OCI-LY1 (cell line): ENCODE measurements around the gene CDKAL1.

Experiments used
- H2AFZ ChIP-seq: fragments of 200-600 bp; sonication (generic), shearing (Covaris generic); 2 replicates; pipeline ENCODE4 v1.6.0; 2014; ENCODE audit warnings: antibody characterized with exemption, mild to moderate bottlenecking, low read length
- H3F3A ChIP-seq: fragments of 200-600 bp; sonication (generic), shearing (Covaris generic); 2 replicates; pipeline ENCODE4 v1.6.0; 2014; ENCODE audit warnings: mild to moderate bottlenecking, antibody characterized with exemption, low read length, moderate library complexity; ENCODE audit not compliant: insufficient read depth
- H3K27ac ChIP-seq: fragments of 200-600 bp; sonication (generic); 2 replicates; pipeline ENCODE4 v1.5.1; 2014; ENCODE audit warnings: low read length, mixed run types, mild to moderate bottlenecking, low read depth; ENCODE audit not compliant: poor library complexity, severe bottlenecking
- H3K27me3 ChIP-seq: fragments of 200-600 bp; sonication (generic); 2 replicates; pipeline ENCODE4 v1.6.0; 2014; ENCODE audit warnings: antibody characterized with exemption, mild to moderate bottlenecking, low read length, moderate library complexity; ENCODE audit not compliant: insufficient read depth
- H3K36me3 ChIP-seq: fragments of 200-600 bp; sonication (generic); 2 replicates; pipeline ENCODE4 v1.6.1; 2014; ENCODE audit warnings: mild to moderate bottlenecking, antibody characterized with exemption, low read length, moderate library complexity, mixed read lengths; ENCODE audit not compliant: insufficient read depth
- H3K4me1 ChIP-seq: fragments of 200-600 bp; sonication (generic); 2 replicates; pipeline ENCODE4 v1.5.1; 2014; ENCODE audit warnings: mild to moderate bottlenecking, low read length, moderate library complexity; ENCODE audit not compliant: insufficient read depth, severe bottlenecking
- H3K4me2 ChIP-seq: fragments of 200-600 bp; sonication (generic), shearing (Covaris generic); 2 replicates; pipeline ENCODE4 v1.6.1; 2014; ENCODE audit warnings: low read length
- H3K4me3 ChIP-seq: fragments of 200-600 bp; sonication (generic); 2 replicates; pipeline ENCODE4 v1.5.1; 2014; ENCODE audit warnings: low read length, low read depth, mild to moderate bottlenecking, mixed read lengths; ENCODE audit not compliant: poor library complexity, severe bottlenecking
- H3K79me2 ChIP-seq: fragments of 200-600 bp; shearing (Covaris generic); 2 replicates; pipeline ENCODE4 v1.6.1; 2016; ENCODE audit warnings: mixed run types, low read length, mixed read lengths; ENCODE audit not compliant: insufficient read depth
- H3K9ac ChIP-seq: fragments of 200-600 bp; sonication (generic), shearing (Covaris generic); 2 replicates; pipeline ENCODE4 v1.6.1; 2014; ENCODE audit warnings: mild to moderate bottlenecking, low read length, mixed read lengths
- H3K9me2 ChIP-seq: fragments of 200-600 bp; sonication (generic), shearing (Covaris generic); 2 replicates; pipeline ENCODE4 v1.6.1; 2014; ENCODE audit warnings: low read depth, mild to moderate bottlenecking, low read length, mixed read lengths
- H3K9me3 ChIP-seq: fragments of 200-600 bp; shearing (Covaris generic); 2 replicates; pipeline ENCODE4 v1.6.1; 2014; ENCODE audit warnings: low read length, mixed read lengths
- H4K20me1 ChIP-seq: fragments of 200-600 bp; sonication (generic), shearing (Covaris generic); 2 replicates; pipeline ENCODE4 v1.6.0; 2016; ENCODE audit warnings: mild to moderate bottlenecking, low read length; ENCODE audit not compliant: insufficient read depth
- EZH2 ChIP-seq: fragments of 200-600 bp; sonication (generic), shearing (Covaris generic); IDR thresholded peaks from 2 replicates; pipeline ENCODE4 v1.8.0; 2017; ENCODE audit warnings: borderline replicate concordance, mixed run types, mild to moderate bottlenecking, antibody characterized with exemption, low read length, moderate library complexity, mixed read lengths
- TF ChIP-seq, protein P1 (sequence below): fragments of 200-600 bp; sonication (generic), shearing (Covaris generic); IDR thresholded peaks from 2 replicates; pipeline ENCODE4 v1.5.1; 2017; ENCODE audit warnings: mild to moderate bottlenecking, antibody characterized with exemption, low read length, moderate library complexity, mixed read lengths

Gene CDKAL1

DNA sequence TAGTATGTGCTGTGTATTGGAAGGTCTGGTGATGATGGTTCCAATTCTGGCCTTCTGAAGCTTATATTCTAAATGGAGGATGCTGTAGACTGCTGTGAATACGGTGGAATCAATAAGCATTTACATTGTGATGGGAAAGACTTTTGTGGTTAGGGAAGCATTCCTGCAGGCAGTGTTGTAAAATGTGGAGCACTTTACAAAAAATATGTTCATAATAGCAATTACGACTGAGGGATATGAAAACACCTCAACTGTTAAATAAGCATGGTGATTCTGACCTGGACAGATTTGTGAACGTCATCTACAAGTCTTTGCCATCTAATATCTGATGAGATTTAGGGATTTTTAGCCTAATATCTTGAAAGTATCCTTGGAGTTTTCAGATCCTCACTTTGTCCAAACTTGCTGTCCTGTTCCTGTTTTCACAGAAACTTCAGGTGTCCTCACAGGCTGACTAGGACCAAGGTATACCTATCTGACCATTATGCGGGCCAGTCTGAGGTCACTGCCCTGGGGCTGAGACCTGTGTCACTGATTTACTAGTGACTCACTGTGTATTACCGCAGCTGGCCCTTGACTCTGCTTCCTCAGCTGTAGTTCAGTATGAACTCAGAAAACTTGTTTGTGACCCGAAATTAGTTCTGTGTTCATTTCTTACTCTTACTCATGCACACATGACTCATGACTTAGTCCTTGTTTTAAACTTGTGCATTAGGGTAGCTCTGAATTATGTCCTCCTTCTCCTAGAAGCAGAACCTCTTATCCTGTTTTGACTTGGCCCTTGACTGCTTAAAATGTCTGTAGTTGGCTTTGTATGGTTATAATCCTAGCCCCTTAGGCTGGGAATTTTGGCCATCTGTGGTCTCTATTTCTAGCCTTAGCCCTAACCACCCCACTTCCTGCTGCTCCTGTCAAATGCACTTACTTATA is 343.0 kb downstream of the CDKAL1 start:
- Histone ChIP-seq H3K4me3 (no peak overlapping the region), H3K4me2 (no peak overlapping the region), H3K27me3 (no peaks in the 10 kb centered on the region), H3K27ac (no peak overlapping the region), H3K79me2 (no peaks in the 10 kb centered on the region), H3F3A (no peaks in the 10 kb centered on the region), H2AFZ (no peak overlapping the region), H3K4me1 (no peaks in the 10 kb centered on the region), H4K20me1 (no peaks in the 10 kb centered on the region), H3K9ac (no peak overlapping the region), H3K9me2 (no peaks in the 10 kb centered on the region), H3K9me3 (no peaks in the 10 kb centered on the region; the same call in 1 of the 2 replicates), H3K36me3 (no peaks in the 10 kb centered on the region)
- no peak for TF ChIP-seq EZH2
- TF ChIP-seq, protein P1, sequence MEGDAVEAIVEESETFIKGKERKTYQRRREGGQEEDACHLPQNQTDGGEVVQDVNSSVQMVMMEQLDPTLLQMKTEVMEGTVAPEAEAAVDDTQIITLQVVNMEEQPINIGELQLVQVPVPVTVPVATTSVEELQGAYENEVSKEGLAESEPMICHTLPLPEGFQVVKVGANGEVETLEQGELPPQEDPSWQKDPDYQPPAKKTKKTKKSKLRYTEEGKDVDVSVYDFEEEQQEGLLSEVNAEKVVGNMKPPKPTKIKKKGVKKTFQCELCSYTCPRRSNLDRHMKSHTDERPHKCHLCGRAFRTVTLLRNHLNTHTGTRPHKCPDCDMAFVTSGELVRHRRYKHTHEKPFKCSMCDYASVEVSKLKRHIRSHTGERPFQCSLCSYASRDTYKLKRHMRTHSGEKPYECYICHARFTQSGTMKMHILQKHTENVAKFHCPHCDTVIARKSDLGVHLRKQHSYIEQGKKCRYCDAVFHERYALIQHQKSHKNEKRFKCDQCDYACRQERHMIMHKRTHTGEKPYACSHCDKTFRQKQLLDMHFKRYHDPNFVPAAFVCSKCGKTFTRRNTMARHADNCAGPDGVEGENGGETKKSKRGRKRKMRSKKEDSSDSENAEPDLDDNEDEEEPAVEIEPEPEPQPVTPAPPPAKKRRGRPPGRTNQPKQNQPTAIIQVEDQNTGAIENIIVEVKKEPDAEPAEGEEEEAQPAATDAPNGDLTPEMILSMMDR: no peak

DNA sequence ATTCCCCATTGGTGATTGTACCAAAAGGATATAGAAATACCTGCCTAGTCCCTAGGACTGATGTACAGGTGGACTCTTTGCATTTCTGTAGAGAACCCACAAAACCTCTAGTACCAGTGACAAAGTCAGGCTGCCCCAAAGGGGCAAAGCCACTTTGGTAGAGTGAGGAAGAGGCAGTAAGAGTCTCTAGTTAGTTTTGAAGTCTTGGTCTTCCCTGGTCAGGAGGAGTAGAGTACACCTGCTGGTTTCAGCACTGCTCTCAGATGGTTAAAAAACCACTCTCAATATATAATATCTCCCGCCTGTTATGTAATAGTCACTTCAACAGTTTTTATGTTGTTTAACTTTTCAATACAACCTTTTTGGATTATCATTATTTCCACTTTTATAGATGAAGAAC is 344.9 kb downstream of the CDKAL1 start:
- no peaks in the 10 kb centered on the region for H3K27me3 ChIP-seq
- H3K4me3 ChIP-seq: no peak overlapping the region
- no peak overlapping the region for H2AFZ ChIP-seq
- H3K79me2 ChIP-seq: no peaks in the 10 kb centered on the region
- no peak overlapping the region for H3K4me2 ChIP-seq
- TF ChIP-seq, protein P1: no peak
- no peak for TF ChIP-seq EZH2
- H3K27ac ChIP-seq: no peak overlapping the region
- H3K9me2 ChIP-seq: no peaks in the 10 kb centered on the region
- no peak overlapping the region for H3K9ac ChIP-seq
- no peaks in the 10 kb centered on the region for H3K36me3 ChIP-seq
- peaks cover 5% of the 10 kb centered on the region for H3K9me3 ChIP-seq
- H3K4me1 ChIP-seq: no peaks in the 10 kb centered on the region
- H4K20me1 ChIP-seq: no peaks in the 10 kb centered on the region
- H3F3A ChIP-seq: no peaks in the 10 kb centered on the region

DNA sequence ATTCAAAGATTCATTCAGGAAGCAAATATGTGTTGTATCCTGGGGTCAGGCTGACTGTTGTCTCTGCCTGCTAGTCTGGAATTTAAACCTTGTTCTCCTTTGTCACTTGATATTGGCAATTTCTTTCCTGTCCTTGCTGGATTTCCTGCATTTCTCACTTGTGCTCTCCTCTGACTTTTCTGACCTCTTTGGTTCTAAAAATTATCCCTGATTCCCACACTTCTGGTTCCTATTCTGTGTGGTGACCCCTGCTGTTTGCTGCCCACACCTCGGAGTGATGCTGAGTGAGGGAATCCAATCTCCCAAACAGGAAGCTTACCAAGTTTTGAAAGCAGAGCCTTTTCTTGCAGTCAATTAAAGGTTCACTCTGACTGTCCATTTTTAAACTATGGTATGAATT is 345.3 kb downstream of the CDKAL1 start:
- H3K4me1 ChIP-seq: no peaks in the 10 kb centered on the region
- H3K79me2 ChIP-seq: no peaks in the 10 kb centered on the region
- H3K36me3 ChIP-seq: no peaks in the 10 kb centered on the region
- H3K9ac ChIP-seq: no peak overlapping the region
- H3K27ac ChIP-seq: no peak overlapping the region
- no peaks in the 10 kb centered on the region for H3K9me2 ChIP-seq
- no peaks in the 10 kb centered on the region for H3F3A ChIP-seq
- H3K4me2 ChIP-seq: no peak overlapping the region
- no peaks in the 10 kb centered on the region for H3K27me3 ChIP-seq
- no peak overlapping the region for H2AFZ ChIP-seq
- TF ChIP-seq, protein P1: no peak
- TF ChIP-seq EZH2: no peak
- H4K20me1 ChIP-seq: no peaks in the 10 kb centered on the region
- H3K9me3 ChIP-seq: peaks cover 5% of the 10 kb centered on the region
- no peak overlapping the region for H3K4me3 ChIP-seq
